Prostate gland (tissue), 2 donors: ENCODE results near the gene MYO16.

ENCODE experiments used
- POLR2A ChIP-seq: fragments of 450-650 bp; IDR thresholded peaks from one replicate; pipeline ENCODE4 v1.6.1; 2016; ENCODE audit warnings: antibody characterized with exemption, mild to moderate bottlenecking
- POLR2AphosphoS5 ChIP-seq: sonication (generic); formaldehyde crosslinking; IDR thresholded peaks from one replicate; pipeline ENCODE4 v1.6.1; 2017; ENCODE audit warnings: antibody characterized with exemption
- TF ChIP-seq, protein P1 (sequence below), 4 experiments: fragments of 200-600 bp in 2 of 4; fragments of 450-650 bp in 2 of 4; sonication (generic) in 2 of 4; IDR thresholded peaks; 1 replicate in 3 of 4; 2 replicates in 1 of 4; pipeline ENCODE4 v1.5.1; 2016 to 2019; ENCODE audit warnings: antibody characterized with exemption in 4 of 4, mild to moderate bottlenecking in 2 of 4, moderate library complexity in 2 of 4

DNA sequence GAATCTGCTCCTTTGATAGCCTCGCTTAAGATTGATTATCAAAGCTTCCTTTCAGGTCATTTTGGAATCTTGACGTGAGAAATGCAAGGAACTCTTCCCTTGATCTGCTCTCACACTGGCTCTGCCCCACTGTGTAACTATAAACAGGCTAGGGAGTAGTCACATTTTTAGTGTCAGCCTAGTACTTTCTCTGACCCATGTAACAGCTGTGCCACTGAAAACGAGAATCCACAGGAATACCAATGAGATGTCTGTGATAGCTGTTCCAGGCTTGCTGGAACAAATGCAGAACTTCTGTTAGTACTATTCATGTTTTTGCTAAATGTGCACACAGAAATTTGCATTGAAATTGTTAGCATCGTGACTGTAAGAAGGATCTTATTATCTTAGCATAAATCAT lies 221.3 kb downstream of the MYO16 start:
- TF ChIP-seq POLR2AphosphoS5 (no peak), POLR2A (no peak)
- TF ChIP-seq, protein P1, sequence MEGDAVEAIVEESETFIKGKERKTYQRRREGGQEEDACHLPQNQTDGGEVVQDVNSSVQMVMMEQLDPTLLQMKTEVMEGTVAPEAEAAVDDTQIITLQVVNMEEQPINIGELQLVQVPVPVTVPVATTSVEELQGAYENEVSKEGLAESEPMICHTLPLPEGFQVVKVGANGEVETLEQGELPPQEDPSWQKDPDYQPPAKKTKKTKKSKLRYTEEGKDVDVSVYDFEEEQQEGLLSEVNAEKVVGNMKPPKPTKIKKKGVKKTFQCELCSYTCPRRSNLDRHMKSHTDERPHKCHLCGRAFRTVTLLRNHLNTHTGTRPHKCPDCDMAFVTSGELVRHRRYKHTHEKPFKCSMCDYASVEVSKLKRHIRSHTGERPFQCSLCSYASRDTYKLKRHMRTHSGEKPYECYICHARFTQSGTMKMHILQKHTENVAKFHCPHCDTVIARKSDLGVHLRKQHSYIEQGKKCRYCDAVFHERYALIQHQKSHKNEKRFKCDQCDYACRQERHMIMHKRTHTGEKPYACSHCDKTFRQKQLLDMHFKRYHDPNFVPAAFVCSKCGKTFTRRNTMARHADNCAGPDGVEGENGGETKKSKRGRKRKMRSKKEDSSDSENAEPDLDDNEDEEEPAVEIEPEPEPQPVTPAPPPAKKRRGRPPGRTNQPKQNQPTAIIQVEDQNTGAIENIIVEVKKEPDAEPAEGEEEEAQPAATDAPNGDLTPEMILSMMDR (IDR thresholded peaks at IDR 0.05) = no peak
